B cell (primary cell): ENCODE measurements around the gene SDHAF4.

Source experiments
- EZH2 ChIP-seq: IDR thresholded peaks from 2 replicates; pipeline ENCODE4 v1.6.1; 2012; ENCODE audit warnings: borderline replicate concordance, low read depth, mild to moderate bottlenecking, moderate library complexity, low read length; ENCODE audit not compliant: insufficient read depth, poor library complexity, severe bottlenecking
- TF ChIP-seq, protein P1 (sequence below): fragments of 200-600 bp; IDR thresholded peaks from one replicate; pipeline ENCODE4 v1.8.0; 2022; ENCODE audit warnings: antibody characterized with exemption, mild to moderate bottlenecking

DNA sequence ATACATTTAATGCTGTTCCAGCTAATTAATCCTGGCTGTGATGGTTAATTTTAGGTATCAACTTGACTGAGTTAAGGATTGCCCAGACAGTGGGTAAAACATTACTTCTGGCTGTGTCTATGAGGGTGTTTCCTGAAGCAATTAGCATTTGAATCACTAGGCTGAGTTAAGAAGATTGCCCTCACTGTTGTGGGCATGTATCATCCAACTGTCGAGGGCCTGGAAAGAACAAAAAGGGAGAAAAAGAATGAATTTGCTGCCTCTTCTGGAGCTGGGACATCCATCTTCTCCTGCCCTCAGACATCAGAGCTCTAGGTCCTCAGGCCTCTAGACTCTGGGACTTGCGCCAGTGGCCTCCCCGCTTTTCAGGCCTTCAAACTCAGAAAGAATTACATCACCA lies 34.3 kb downstream of the SDHAF4 start:
- TF ChIP-seq, protein P1, sequence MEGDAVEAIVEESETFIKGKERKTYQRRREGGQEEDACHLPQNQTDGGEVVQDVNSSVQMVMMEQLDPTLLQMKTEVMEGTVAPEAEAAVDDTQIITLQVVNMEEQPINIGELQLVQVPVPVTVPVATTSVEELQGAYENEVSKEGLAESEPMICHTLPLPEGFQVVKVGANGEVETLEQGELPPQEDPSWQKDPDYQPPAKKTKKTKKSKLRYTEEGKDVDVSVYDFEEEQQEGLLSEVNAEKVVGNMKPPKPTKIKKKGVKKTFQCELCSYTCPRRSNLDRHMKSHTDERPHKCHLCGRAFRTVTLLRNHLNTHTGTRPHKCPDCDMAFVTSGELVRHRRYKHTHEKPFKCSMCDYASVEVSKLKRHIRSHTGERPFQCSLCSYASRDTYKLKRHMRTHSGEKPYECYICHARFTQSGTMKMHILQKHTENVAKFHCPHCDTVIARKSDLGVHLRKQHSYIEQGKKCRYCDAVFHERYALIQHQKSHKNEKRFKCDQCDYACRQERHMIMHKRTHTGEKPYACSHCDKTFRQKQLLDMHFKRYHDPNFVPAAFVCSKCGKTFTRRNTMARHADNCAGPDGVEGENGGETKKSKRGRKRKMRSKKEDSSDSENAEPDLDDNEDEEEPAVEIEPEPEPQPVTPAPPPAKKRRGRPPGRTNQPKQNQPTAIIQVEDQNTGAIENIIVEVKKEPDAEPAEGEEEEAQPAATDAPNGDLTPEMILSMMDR: no peak
- no peak for TF ChIP-seq EZH2
